ENCODE data around the gene WIZ.

Gene WIZ

GRCh38 chr19:15445227-15445605, 4.5 kb downstream of the WIZ start:
- no peak for DNase-seq (ENCODE audit: low spot score)

GRCh38 chr19:15444505-15445226, 5.1 kb downstream of the WIZ start:
- DNase-seq (ENCODE audit: low spot score) = no peak

GRCh38 chr19:15443838-15444237, 5.9 kb downstream of the WIZ start:
- DNase-seq (ENCODE audit: low spot score) = no peak

GRCh38 chr19:15443325-15443724, 6.4 kb downstream of the WIZ start:
- DNase-seq (ENCODE audit: low spot score) = no peak

GRCh38 chr19:15442142-15442920, 7.4 kb downstream of the WIZ start:
- no peak for DNase-seq (ENCODE audit: low spot score)

GRCh38 chr19:15441317-15441716, 8.4 kb downstream of the WIZ start:
- no peak for DNase-seq (ENCODE audit: low spot score)

GRCh38 chr19:15439821-15440641, 9.7 kb downstream of the WIZ start:
- no peak for DNase-seq (ENCODE audit: low spot score)

- DNase-seq (ENCODE audit: low spot score) = no peak
Observed at GRCh38 chr19:15439078-15439799, 10.5 kb downstream of the WIZ start.

- no peak for DNase-seq (ENCODE audit: low spot score)
Observed at GRCh38 chr19:15438577-15438976, 11.2 kb downstream of the WIZ start.

GRCh38 chr19:15438124-15438496, 11.6 kb downstream of the WIZ start:
- no peak for DNase-seq (ENCODE audit: low spot score)

- no peak for DNase-seq (ENCODE audit: low spot score)
Observed at GRCh38 chr19:15437355-15438123, 12.2 kb downstream of the WIZ start.

- DNase-seq (ENCODE audit: low spot score) = no peak
Observed at GRCh38 chr19:15436826-15437110, 13.0 kb downstream of the WIZ start.

- DNase-seq (ENCODE audit: low spot score) = no peak
Observed at GRCh38 chr19:15436012-15436825, 13.5 kb downstream of the WIZ start.

GRCh38 chr19:15433519-15434069, 16.2 kb downstream of the WIZ start:
- peak; percentile 15 for DNase-seq (ENCODE audit: low spot score)

GRCh38 chr19:15432629-15433518, 16.9 kb downstream of the WIZ start:
- peak; percentile 92 for DNase-seq (ENCODE audit: low spot score)

- peak; percentile 40 for DNase-seq (ENCODE audit: low spot score)
Observed at GRCh38 chr19:15432018-15432494, 17.7 kb downstream of the WIZ start.

- DNase-seq (ENCODE audit: low spot score) = peak; percentile 15
Observed at GRCh38 chr19:15431396-15432017, 18.2 kb downstream of the WIZ start.

GRCh38 chr19:15430526-15431120, 19.1 kb downstream of the WIZ start:
- no peak for DNase-seq (ENCODE audit: low spot score)

Data from NAMALWA (cell line).